ENCODE data around the gene ACSL1. TPM values are rescaled to one million over a fixed set of nuclear protein-coding genes. Genes with fewer than 3 reads are reported as not detected.

ACSL1 gene
- total RNA-seq, 2 experiments from 2014 or later, result 13.8 to 26.0 TPM

- Mint-ChIP-seq H3K4me1 (peaks cover 30% of the 10 kb centered on the region), H3K27me3 (no peaks in the 10 kb centered on the region), H3K4me3 (no peak overlapping the region), H3K36me3 (peaks cover 74% of the 10 kb centered on the region), H3K27ac (peak overlapping the region; percentile 27), H3K9me3 (ENCODE audit: low read depth) (no peaks in the 10 kb centered on the region)
- peak; percentile 30 for ATAC-seq
- DNase-seq, result no peak
- CTCF ChIA-PET, result interaction anchor here (0.8 to 1.2 kb wide), 2 partner anchors 11 to 475 kb away, joined by 3 to 6 read pairs; partner anchors contain the start of gene CENPU
These were observed 103.0 kb downstream of the ACSL1 start for GRCh38 chr4:184722798-184723197.

- Mint-ChIP-seq H3K27ac (peak overlapping the region; percentile 50), H3K4me3 (no peak overlapping the region), H3K4me1 (peaks cover 27% of the 10 kb centered on the region), H3K27me3 (no peaks in the 10 kb centered on the region), H3K36me3 (peaks cover 72% of the 10 kb centered on the region), H3K9me3 (ENCODE audit: low read depth) (no peaks in the 10 kb centered on the region)
- ATAC-seq (no peak), DNase-seq (no peak)
- CTCF ChIA-PET, result no interaction called here
These were observed 104.5 kb downstream of the ACSL1 start for GRCh38 chr4:184721254-184721653.

- Mint-ChIP-seq H3K4me3 (no peak overlapping the region), H3K9me3 (ENCODE audit: low read depth) (no peaks in the 10 kb centered on the region), H3K27ac (no peak overlapping the region), H3K27me3 (no peaks in the 10 kb centered on the region), H3K4me1 (peaks cover 27% of the 10 kb centered on the region), H3K36me3 (peaks cover 72% of the 10 kb centered on the region)
- CTCF ChIA-PET, result no interaction called here
- ATAC-seq (no peak), DNase-seq (no peak)
These were observed 106.4 kb downstream of the ACSL1 start for GRCh38 chr4:184719407-184719806.

DNA sequence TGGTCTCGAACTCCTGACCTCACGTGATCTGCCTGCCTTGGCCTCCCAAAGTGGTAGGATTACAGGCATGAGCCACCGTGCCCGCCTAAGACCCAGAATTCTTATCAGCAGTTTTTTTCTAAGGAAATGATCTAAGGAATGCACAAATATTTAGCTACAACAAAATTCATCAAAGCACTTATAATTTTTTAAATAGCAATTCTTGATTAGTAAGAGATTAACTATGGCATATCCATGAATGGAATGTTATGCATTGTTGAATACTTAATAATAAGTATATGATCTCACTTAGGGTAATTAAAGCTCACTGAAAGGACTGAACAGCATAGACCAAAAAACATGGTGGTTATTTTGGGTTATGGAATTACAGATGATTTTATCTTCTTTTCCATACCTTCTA is 110.2 kb downstream of the ACSL1 start:
- no peaks in the 10 kb centered on the region for H3K27me3 Mint-ChIP-seq
- CTCF ChIA-PET, result interaction anchor here (0.9 kb wide), 1 partner anchor 9 kb away, joined by 3 read pairs; no protein-coding TSS in a partner anchor
- H3K27ac Mint-ChIP-seq, result no peak overlapping the region
- DNase-seq (no peak), ATAC-seq (no peak)
- H3K36me3 Mint-ChIP-seq, result peaks cover 64% of the 10 kb centered on the region
- H3K4me1 Mint-ChIP-seq, result peaks cover 11% of the 10 kb centered on the region
- no peak overlapping the region for H3K4me3 Mint-ChIP-seq
- H3K9me3 Mint-ChIP-seq (ENCODE audit: low read depth), result no peaks in the 10 kb centered on the region

GRCh38 chr4:184713887-184714286 is 111.9 kb downstream of the ACSL1 start:
- Mint-ChIP-seq H3K9me3 (ENCODE audit: low read depth) (no peaks in the 10 kb centered on the region), H3K27ac (no peak overlapping the region), H3K27me3 (no peaks in the 10 kb centered on the region), H3K36me3 (peaks cover 68% of the 10 kb centered on the region), H3K4me3 (no peak overlapping the region), H3K4me1 (peaks cover 7% of the 10 kb centered on the region)
- CTCF ChIA-PET, result no interaction called here
- DNase-seq (no peak), ATAC-seq (no peak)

DNA sequence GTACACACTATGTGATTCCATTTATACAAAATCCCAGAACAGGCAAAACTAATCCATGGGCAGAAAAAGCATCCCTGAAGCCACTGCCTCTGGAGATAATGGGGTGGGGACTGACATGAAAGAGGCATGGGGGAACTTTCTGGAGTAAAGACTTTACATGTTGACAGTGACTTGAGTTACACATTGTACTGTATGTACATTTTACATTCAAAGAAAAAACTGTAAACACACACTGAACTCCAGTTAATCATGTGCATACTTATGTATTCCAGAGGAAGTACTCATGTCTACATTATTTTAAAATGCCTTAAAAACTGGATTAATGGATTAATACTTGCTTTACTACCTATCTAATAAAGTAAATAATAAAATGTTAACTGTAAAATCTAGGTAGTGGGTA is 113.4 kb downstream of the ACSL1 start:
- no peak overlapping the region for H3K27ac Mint-ChIP-seq
- no peaks in the 10 kb centered on the region for H3K9me3 Mint-ChIP-seq (ENCODE audit: low read depth)
- ATAC-seq, result no peak
- H3K36me3 Mint-ChIP-seq, result peaks cover 70% of the 10 kb centered on the region
- H3K4me3 Mint-ChIP-seq, result no peak overlapping the region
- CTCF ChIA-PET, result no interaction called here
- no peaks in the 10 kb centered on the region for H3K27me3 Mint-ChIP-seq
- DNase-seq, result no peak
- peaks cover 4% of the 10 kb centered on the region for H3K4me1 Mint-ChIP-seq

DNA sequence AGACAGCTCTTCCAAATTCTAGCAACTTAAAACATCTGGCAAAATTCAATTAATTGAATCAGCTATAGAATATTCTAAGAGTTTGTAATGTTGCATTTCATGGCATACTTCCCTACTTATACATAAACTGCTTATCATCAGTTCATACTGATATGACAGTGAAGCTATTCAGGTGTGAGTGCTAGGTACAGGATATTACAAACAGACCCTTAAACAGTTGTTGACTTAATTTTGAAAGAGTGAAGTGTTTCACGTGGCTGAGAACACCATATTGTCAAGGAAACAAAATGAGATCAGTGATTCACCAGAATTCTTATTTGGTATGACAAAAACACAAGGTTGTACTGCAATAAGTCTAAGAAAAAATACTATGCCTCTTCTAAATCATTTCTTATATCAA is 119.3 kb downstream of the ACSL1 start:
- no peaks in the 10 kb centered on the region for H3K27me3 Mint-ChIP-seq
- H3K4me3 Mint-ChIP-seq, result no peak overlapping the region
- DNase-seq (no peak), ATAC-seq (peak; percentile 18)
- H3K9me3 Mint-ChIP-seq (ENCODE audit: low read depth), result no peaks in the 10 kb centered on the region
- peak overlapping the region; percentile 82 for H3K27ac Mint-ChIP-seq
- peaks cover 32% of the 10 kb centered on the region for H3K4me1 Mint-ChIP-seq
- peaks cover 84% of the 10 kb centered on the region for H3K36me3 Mint-ChIP-seq
- CTCF ChIA-PET, result interaction anchor here (1.1 kb wide), 1 partner anchor 9 kb away, joined by 3 read pairs; no protein-coding TSS in a partner anchor

GRCh38 chr4:184705692-184706091 is 120.1 kb downstream of the ACSL1 start:
- Mint-ChIP-seq H3K4me1 (peaks cover 32% of the 10 kb centered on the region), H3K4me3 (peak overlapping the region; percentile 58)
- DNase-seq, result no peak

More at GRCh38 chr4:184705692-184706091, 120.1 kb downstream of the ACSL1 start:
- Mint-ChIP-seq H3K27ac (peak overlapping the region; percentile 89), H3K27me3 (no peaks in the 10 kb centered on the region), H3K36me3 (peaks cover 82% of the 10 kb centered on the region), H3K9me3 (ENCODE audit: low read depth) (no peaks in the 10 kb centered on the region)
- peak; percentile 73 for ATAC-seq
- CTCF ChIA-PET, result interaction anchor here (1.0 kb wide), 1 partner anchor 47 kb away, joined by 3 read pairs; no protein-coding TSS in a partner anchor

Small RNAs within 50 kb of the gene (microRNA-seq; reads per million reads assigned to microRNA genes)
- not detected for gene MIR3945

Other genes with a start within 250 kb of the ACSL1 start
- 100 to 1,000 TPM in 1 of 2 experiments, 10 to 100 TPM in 1; 70.7 to 116 TPM for gene CASP3, start 176.5 kb downstream of the ACSL1 start, total RNA-seq
- 10 to 100 TPM; 21.0 to 25.3 TPM for gene PRIMPOL, start 176.2 kb downstream of the ACSL1 start, total RNA-seq
- 10 to 100 TPM; 71.9 to 74.7 TPM for gene CENPU, start 91.9 kb downstream of the ACSL1 start, total RNA-seq
- gene HELT, start 192.5 kb upstream of the ACSL1 start, total RNA-seq, result not detected

Measured in activated CD8-positive, alpha-beta memory T cell treated with anti-CD3 and anti-CD28 coated beads, Interleukin-2, amount 10 ng/mL, durations not matched to agents 7 days and 5 days (primary cell).